Panc1 (cell line): ENCODE measurements around the gene CALD1.

Experiments used
- CTCF ChIP-seq: fragments of 450-650 bp; IDR thresholded peaks from 2 replicates; pipeline ENCODE4 v1.5.1; 2017; ENCODE audit warnings: mild to moderate bottlenecking
- POLR2AphosphoS5 ChIP-seq: IDR thresholded peaks from 2 replicates; pipeline ENCODE4 v1.6.1; 2012; ENCODE audit warnings: mild to moderate bottlenecking, low read depth, low read length, moderate library complexity
- REST ChIP-seq, 2 experiments: IDR thresholded peaks; 2 replicates each; pipeline ENCODE4 v1.6.1; 2011 to 2012; ENCODE audit warnings: low read depth in 2 of 2, control low read depth in 1 of 2, low read length in 1 of 2, mild to moderate bottlenecking in 1 of 2, moderate library complexity in 1 of 2; ENCODE audit not compliant: insufficient read depth in 1 of 2
- SIN3A ChIP-seq: IDR thresholded peaks from 2 replicates; pipeline ENCODE4 v1.6.1; 2012; ENCODE audit warnings: low read depth, mild to moderate bottlenecking, low read length, moderate library complexity, borderline replicate concordance; ENCODE audit not compliant: insufficient read depth
- TCF7L2 ChIP-seq: IDR thresholded peaks from 2 replicates; pipeline ENCODE4 v1.6.1; 2011; ENCODE audit warnings: mild to moderate bottlenecking, low read depth, low read length, inconsistent platforms

- TF ChIP-seq CTCF (no peak), SIN3A (no peak), POLR2AphosphoS5 (no peak), TCF7L2 (no peak), REST (IDR thresholded peaks at IDR 0.05; ENCODE audit: insufficient read depth in 1 of 2, low read depth in 2 of 2, low read length in 1 of 2) (no peak)
These were observed 80.3 kb downstream of the CALD1 start for GRCh38 chr7:134859783-134860182.
